Caco-2 (cell line): ENCODE measurements around the gene RBL2. TPM values are rescaled to one million over a fixed set of nuclear protein-coding genes. Genes with fewer than 3 reads are reported as not detected.

Source experiments
- BruUV-seq: library from RNA; stranded (reverse); fragments of 400-500 nt; replicated peaks from 2 replicates; lab custom pipeline; 2021; lab: Mats Ljungman, UMichigan
- CTCF ChIA-PET: fragments of 300-600 bp; sonication (Branson Sonifier 250); formaldehyde crosslinking; loops from one replicate; lab custom pipeline; 2022; ENCODE audit warnings: antibody characterized with exemption; lab: Charles Lee
- POLR2A ChIA-PET: fragments of 300-600 bp; sonication (Branson Sonifier 250); formaldehyde crosslinking; loops from one replicate; lab custom pipeline; 2022; ENCODE audit warnings: antibody characterized with exemption; lab: Charles Lee
- DNase-seq, 2 experiments: peaks; one replicate each; pipeline versions ENCODE4 v3.0.0 to v3.0.0-alpha.2; 2020 to 2022
- H3K27me3 ChIP-seq: replicated peaks from 2 replicates; pipeline ENCODE4 v1.6.0; 2011; ENCODE audit warnings: low read length; ENCODE audit not compliant: control insufficient read depth, insufficient read depth
- H3K36me3 ChIP-seq: 2 replicates; pipeline ENCODE4 v1.5.1; 2011; ENCODE audit warnings: low read length; ENCODE audit not compliant: control insufficient read depth, insufficient read depth
- H3K4me1 ChIP-seq: fragments of 250-450 bp; sonication (Bioruptor Pico); 2 replicates; pipeline ENCODE4 v1.5.1; 2020; ENCODE audit warnings: mild to moderate bottlenecking
- H3K4me3 ChIP-seq: 2 replicates; pipeline ENCODE4 v1.5.1; 2011; ENCODE audit warnings: low read depth, mild to moderate bottlenecking, control low read depth, low read length
- H3K9me3 ChIP-seq: fragments of 250-450 bp; sonication (Bioruptor Pico); 2 replicates; pipeline ENCODE4 v1.5.1; 2020; ENCODE audit warnings: mild to moderate bottlenecking, moderate library complexity
- H3K27ac Mint-ChIP-seq: one replicate; pipeline ENCODE4 v1.8.0; 2022; ENCODE audit warnings: mixed read lengths; ENCODE audit not compliant: unreplicated experiment
- H3K27me3 Mint-ChIP-seq: one replicate; pipeline ENCODE4 v1.8.0; 2022; ENCODE audit warnings: mixed read lengths; ENCODE audit not compliant: insufficient read depth, unreplicated experiment
- H3K36me3 Mint-ChIP-seq: one replicate; pipeline ENCODE4 v1.8.0; 2022; ENCODE audit warnings: mild to moderate bottlenecking, mixed read lengths; ENCODE audit not compliant: insufficient read depth, unreplicated experiment
- H3K4me1 Mint-ChIP-seq: one replicate; pipeline ENCODE4 v1.8.0; 2022; ENCODE audit warnings: low read depth, mixed read lengths; ENCODE audit not compliant: unreplicated experiment
- H3K4me3 Mint-ChIP-seq: one replicate; pipeline ENCODE4 v1.8.0; 2022; ENCODE audit warnings: mild to moderate bottlenecking, moderate library complexity, mixed read lengths; ENCODE audit not compliant: unreplicated experiment
- H3K9me3 Mint-ChIP-seq: one replicate; pipeline ENCODE4 v1.8.0; 2022; ENCODE audit warnings: mixed read lengths; ENCODE audit not compliant: unreplicated experiment
- intact Hi-C: fragments of 100-400 bp; cut with micrococcal nuclease; formaldehyde crosslinking; loops from one replicate; pipeline ENCODE4 v1.10.0; 2022; ENCODE audit not compliant: unreplicated experiment
- total RNA-seq: library from RNA; stranded (reverse); gene quantifications from 2 replicates; pipeline ENCODE4 v1.2.3, GENCODE V29; 2022
- TF ChIP-seq, protein P1 (sequence below), 2 experiments: fragments of 200-600 bp in 1 of 2; IDR thresholded peaks; 1 replicate in 1 of 2; 2 replicates in 1 of 2; pipeline versions ENCODE4 v1.5.1 to v1.8.0; 2011 to 2022; ENCODE audit warnings: antibody characterized with exemption in 1 of 2, control low read depth in 1 of 2, inconsistent platforms in 1 of 2, low read depth in 1 of 2, low read length in 1 of 2, mild to moderate bottlenecking in 1 of 2, moderate library complexity in 1 of 2; ENCODE audit not compliant: insufficient read depth in 1 of 2, severe bottlenecking in 1 of 2, unreplicated experiment in 1 of 2

The RBL2 gene
- total RNA-seq, 1 experiment from 2014 or later, result 55.3 TPM

GRCh38 chr16:53484542-53484941 is 50.3 kb downstream of the RBL2 start:
- Mint-ChIP-seq H3K27ac (no peak overlapping the region), H3K4me1 (no peaks in the 10 kb centered on the region), H3K4me3 (no peak overlapping the region), H3K27me3 (no peaks in the 10 kb centered on the region), H3K9me3 (peaks cover 10% of the 10 kb centered on the region), H3K36me3 (peaks cover 96% of the 10 kb centered on the region)
- no peak for DNase-seq
- Histone ChIP-seq H3K27me3 (no peaks in the 10 kb centered on the region), H3K4me1 (no peaks in the 10 kb centered on the region), H3K4me3 (no peak overlapping the region), H3K9me3 (no peaks in the 10 kb centered on the region; the same call in 1 of the 2 replicates), H3K36me3 (peaks cover 8% of the 10 kb centered on the region)
- ChIA-PET CTCF (no interaction called here), POLR2A (no interaction called here)
- intact Hi-C loops, result no loop called here
- TF ChIP-seq, protein P1, sequence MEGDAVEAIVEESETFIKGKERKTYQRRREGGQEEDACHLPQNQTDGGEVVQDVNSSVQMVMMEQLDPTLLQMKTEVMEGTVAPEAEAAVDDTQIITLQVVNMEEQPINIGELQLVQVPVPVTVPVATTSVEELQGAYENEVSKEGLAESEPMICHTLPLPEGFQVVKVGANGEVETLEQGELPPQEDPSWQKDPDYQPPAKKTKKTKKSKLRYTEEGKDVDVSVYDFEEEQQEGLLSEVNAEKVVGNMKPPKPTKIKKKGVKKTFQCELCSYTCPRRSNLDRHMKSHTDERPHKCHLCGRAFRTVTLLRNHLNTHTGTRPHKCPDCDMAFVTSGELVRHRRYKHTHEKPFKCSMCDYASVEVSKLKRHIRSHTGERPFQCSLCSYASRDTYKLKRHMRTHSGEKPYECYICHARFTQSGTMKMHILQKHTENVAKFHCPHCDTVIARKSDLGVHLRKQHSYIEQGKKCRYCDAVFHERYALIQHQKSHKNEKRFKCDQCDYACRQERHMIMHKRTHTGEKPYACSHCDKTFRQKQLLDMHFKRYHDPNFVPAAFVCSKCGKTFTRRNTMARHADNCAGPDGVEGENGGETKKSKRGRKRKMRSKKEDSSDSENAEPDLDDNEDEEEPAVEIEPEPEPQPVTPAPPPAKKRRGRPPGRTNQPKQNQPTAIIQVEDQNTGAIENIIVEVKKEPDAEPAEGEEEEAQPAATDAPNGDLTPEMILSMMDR (IDR thresholded peaks at IDR 0.05; ENCODE audit: insufficient read depth in 1 of 2, low read depth in 1 of 2, low read length in 1 of 2, severe bottlenecking in 1 of 2, unreplicated experiment in 1 of 2), result no peak
- no TSS peak for BruUV-seq

DNA sequence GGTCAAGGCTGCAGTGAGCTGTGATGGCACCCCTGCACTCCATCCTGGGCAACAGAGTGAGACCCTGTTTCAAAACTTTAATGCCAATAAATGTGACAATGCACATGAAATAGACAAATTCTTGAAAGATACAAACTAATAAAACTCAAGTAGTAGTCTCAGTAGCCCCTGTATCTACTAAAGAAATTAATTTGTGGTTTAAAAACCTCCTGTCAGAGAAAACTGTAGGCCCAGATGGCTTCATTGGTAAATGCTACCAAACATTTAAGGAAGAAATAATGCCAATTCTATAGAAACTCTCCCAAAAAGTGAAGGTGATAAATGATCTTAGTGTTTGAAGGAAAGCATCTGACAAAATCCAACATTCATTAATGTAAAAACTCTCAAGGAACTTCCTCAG is 52.0 kb downstream of the RBL2 start:
- Histone ChIP-seq H3K4me3 (no peak overlapping the region), H3K4me1 (no peaks in the 10 kb centered on the region), H3K27me3 (no peaks in the 10 kb centered on the region), H3K9me3 (no peaks in the 10 kb centered on the region; the same call in 1 of the 2 replicates), H3K36me3 (peaks cover 5% of the 10 kb centered on the region)
- H3K27ac Mint-ChIP-seq, result no peak overlapping the region
- no TSS peak for BruUV-seq
- intact Hi-C loops, result no loop called here
- no peaks in the 10 kb centered on the region for H3K27me3 Mint-ChIP-seq
- H3K4me3 Mint-ChIP-seq, result no peak overlapping the region
- ChIA-PET CTCF (no interaction called here), POLR2A (no interaction called here)
- no peak for DNase-seq
- no peaks in the 10 kb centered on the region for H3K4me1 Mint-ChIP-seq
- H3K36me3 Mint-ChIP-seq, result peaks cover 97% of the 10 kb centered on the region
- TF ChIP-seq, protein P1 (IDR thresholded peaks at IDR 0.05; ENCODE audit: insufficient read depth in 1 of 2, low read depth in 1 of 2, low read length in 1 of 2, severe bottlenecking in 1 of 2, unreplicated experiment in 1 of 2), result no peak
- H3K9me3 Mint-ChIP-seq, result peaks cover 10% of the 10 kb centered on the region

DNA sequence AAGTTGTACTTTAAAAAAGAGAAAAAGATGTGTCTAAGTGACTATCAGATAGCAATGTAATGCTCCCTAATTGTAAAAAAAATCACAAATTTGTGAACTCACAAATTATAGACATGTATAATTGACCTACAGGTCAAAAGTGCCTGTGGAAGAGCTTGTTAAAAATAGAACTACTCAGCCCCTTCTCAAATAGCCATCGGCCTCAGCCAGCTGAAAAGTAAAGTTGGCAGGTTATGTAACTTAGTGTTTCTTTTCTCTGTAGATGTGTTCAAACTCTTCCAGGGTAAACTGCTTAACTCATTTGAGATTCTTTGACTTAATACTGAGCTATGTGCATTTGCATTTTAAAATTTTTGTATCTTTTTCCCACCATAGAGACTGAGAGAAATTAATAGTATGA is 55.5 kb downstream of the RBL2 start:
- Histone ChIP-seq H3K4me1 (no peaks in the 10 kb centered on the region), H3K4me3 (no peak overlapping the region), H3K27me3 (no peaks in the 10 kb centered on the region), H3K36me3 (peaks cover 3% of the 10 kb centered on the region), H3K9me3 (no peaks in the 10 kb centered on the region; the same call in 1 of the 2 replicates)
- TF ChIP-seq, protein P1 (IDR thresholded peaks at IDR 0.05; ENCODE audit: insufficient read depth in 1 of 2, low read depth in 1 of 2, low read length in 1 of 2, severe bottlenecking in 1 of 2, unreplicated experiment in 1 of 2), result no peak
- no peaks in the 10 kb centered on the region for H3K4me1 Mint-ChIP-seq
- intact Hi-C loops, result no loop called here
- H3K4me3 Mint-ChIP-seq, result no peak overlapping the region
- no peak overlapping the region for H3K27ac Mint-ChIP-seq
- peaks cover 10% of the 10 kb centered on the region for H3K9me3 Mint-ChIP-seq
- no peak for DNase-seq
- POLR2A ChIA-PET, result interaction anchor here (0.5 to 0.6 kb wide), 2 partner anchors 10 to 13 kb away, joined by 3 to 4 read pairs; partner anchors contain the start of gene AKTIP
- no peaks in the 10 kb centered on the region for H3K27me3 Mint-ChIP-seq
- H3K36me3 Mint-ChIP-seq, result peaks cover 95% of the 10 kb centered on the region
- CTCF ChIA-PET, result no interaction called here
- no TSS peak for BruUV-seq
